ENCODE measurements around the gene REV1.
"Not testable (repeated sequence)": the region's sequence is repeated elsewhere in the genome, so short reads cannot be mapped to it uniquely, and the experiment has no call there.

REV1 gene

DNA sequence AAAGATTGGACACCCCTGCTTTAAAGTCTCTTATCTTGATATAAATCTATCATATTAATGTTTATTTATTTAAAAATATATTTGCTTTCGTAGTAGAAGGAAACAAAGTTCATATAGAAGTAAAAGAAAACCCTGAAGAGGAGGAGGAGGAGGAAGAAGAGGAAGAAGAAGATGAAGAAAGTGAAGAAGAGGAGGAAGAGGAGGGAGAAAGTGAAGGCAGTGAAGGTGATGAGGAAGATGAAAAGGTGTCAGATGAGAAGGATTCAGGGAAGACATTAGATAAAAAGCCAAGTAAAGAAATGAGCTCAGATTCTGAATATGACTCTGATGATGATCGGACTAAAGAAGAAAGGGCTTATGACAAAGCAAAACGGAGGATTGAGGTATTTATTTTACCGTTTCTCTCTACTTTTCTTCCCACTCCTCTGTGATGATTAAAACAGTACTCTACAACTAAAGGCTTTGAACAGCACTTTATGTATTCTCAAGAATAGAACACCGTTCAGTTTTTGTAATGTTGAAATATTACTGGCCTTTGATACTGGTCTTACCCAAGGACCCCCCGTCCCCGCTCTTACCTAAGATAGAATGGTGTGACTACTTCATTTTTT, 113.5 kb downstream of the REV1 start:
- H3K4me2 ChIP-seq (ENCODE audit: low read length): no peak overlapping the region
- H3K4me1 ChIP-seq (ENCODE audit: control insufficient read depth, insufficient read depth, low read length): no peaks in the 10 kb centered on the region
- H3K27me3 ChIP-seq (ENCODE audit: control insufficient read depth, insufficient read depth, low read length): no peaks in the 10 kb centered on the region
- no peak overlapping the region for H3K9ac ChIP-seq (ENCODE audit: low read depth, low read length)
- H3K9me3 ChIP-seq (replicated peaks; ENCODE audit: low read length): no peaks in the 10 kb centered on the region
- peaks cover 67% of the 10 kb centered on the region for H3K36me3 ChIP-seq (ENCODE audit: insufficient read depth, low read length)
- H3K4me3 ChIP-seq (ENCODE audit: low read length): no peak overlapping the region

DNA sequence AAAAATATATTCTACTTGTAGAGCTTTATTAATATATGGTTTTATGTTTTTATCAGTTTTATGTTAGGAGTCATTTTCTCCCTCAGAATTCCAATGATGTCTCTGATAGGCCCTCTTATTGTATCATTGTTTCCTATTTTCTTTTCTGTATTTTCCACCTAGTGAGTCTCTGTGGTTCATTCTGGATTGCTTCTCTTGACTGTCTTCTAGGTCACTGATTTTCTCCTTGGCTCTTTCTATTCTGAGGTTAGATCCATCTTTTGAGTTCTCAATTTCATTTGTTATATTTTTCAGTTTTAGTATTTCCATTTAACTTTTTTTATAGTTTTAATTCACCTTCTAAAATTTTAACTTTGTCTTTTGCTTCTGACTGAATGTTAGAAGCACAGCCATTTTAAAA, 115.1 kb downstream of the REV1 start:
- Histone ChIP-seq H3K4me3 (ENCODE audit: low read length) (no peak overlapping the region), H3K4me1 (ENCODE audit: control insufficient read depth, insufficient read depth, low read length) (no peaks in the 10 kb centered on the region), H3K36me3 (ENCODE audit: insufficient read depth, low read length) (peaks cover 64% of the 10 kb centered on the region), H3K9me3 (replicated peaks; ENCODE audit: low read length) (no peaks in the 10 kb centered on the region), H3K27me3 (ENCODE audit: control insufficient read depth, insufficient read depth, low read length) (no peaks in the 10 kb centered on the region), H3K9ac (ENCODE audit: low read depth, low read length) (no peak overlapping the region), H3K4me2 (ENCODE audit: low read length) (no peak overlapping the region)

DNA sequence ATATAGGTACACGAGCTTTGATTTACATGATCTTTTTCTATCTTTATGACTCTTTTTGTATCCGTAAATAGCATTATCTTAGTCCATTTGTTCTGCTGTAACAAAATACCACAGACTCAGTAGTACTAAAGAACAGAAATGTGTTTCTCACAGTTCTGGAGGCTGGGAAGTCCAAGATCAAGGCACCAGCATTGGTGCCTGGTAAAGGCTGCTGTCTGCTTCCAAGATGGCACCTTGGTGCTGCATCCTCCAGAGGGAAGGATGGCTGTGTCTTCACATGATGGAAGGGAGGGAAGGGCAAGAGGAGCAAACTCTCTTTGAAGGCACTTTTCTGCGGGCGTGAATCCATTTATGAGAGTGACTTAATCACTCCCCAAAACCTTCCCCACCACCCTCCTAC, 116.7 kb downstream of the REV1 start:
- no peaks in the 10 kb centered on the region for H3K9me3 ChIP-seq (replicated peaks; ENCODE audit: low read length)
- no peak overlapping the region for H3K9ac ChIP-seq (ENCODE audit: low read depth, low read length)
- H3K4me2 ChIP-seq (ENCODE audit: low read length): no peak overlapping the region
- peaks cover 64% of the 10 kb centered on the region for H3K36me3 ChIP-seq (ENCODE audit: insufficient read depth, low read length)
- no peaks in the 10 kb centered on the region for H3K27me3 ChIP-seq (ENCODE audit: control insufficient read depth, insufficient read depth, low read length)
- no peaks in the 10 kb centered on the region for H3K4me1 ChIP-seq (ENCODE audit: control insufficient read depth, insufficient read depth, low read length)
- H3K4me3 ChIP-seq (ENCODE audit: low read length): no peak overlapping the region

DNA sequence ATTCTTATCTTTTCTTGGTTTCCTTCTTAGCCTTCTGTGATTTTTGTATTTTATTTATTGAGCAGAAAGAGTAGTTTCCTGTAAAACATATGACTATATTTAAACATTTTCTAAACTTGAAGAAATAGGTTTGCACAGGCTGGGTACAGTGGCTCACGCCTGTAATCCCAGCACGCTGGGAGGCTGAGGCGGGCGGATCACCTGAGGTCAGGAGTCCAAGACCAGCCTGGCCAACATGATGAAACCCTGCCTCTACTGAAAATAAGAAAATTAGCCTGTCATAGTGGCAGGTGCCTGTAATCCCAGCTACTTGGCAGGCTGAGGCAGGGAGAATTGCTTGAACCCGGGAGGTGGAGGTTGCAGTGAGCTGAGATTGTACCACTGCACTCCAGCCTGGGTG, 121.0 kb downstream of the REV1 start:
- peaks cover 67% of the 10 kb centered on the region for H3K36me3 ChIP-seq (ENCODE audit: insufficient read depth, low read length)
- not testable (repeated sequence) for H3K27me3 ChIP-seq (ENCODE audit: control insufficient read depth, insufficient read depth, low read length); H3K4me2 ChIP-seq (ENCODE audit: low read length); H3K9ac ChIP-seq (ENCODE audit: low read depth, low read length); H3K9me3 ChIP-seq (replicated peaks; ENCODE audit: low read length); H3K4me1 ChIP-seq (ENCODE audit: control insufficient read depth, insufficient read depth, low read length); H3K4me3 ChIP-seq (ENCODE audit: low read length)

DNA sequence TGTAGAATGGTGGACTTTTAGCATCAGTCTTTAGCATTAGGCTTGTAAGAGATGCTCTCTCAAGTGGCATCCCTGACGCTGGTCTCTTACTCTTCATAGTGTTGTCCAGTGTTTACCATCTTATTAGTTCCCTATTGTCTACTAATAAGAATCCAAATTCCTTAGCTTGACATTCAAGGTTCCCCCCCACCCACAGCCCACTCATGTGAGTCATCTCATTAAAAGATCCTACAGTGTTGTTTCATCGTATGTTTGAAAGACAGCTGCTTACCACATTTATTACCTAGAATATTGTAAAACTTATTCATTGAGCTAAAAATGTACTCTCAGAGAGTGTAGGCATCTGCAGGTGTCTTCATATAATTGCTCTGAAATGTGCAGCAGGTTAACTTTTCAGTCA, 124.2 kb downstream of the REV1 start:
- Histone ChIP-seq H3K36me3 (ENCODE audit: insufficient read depth, low read length) (peaks cover 72% of the 10 kb centered on the region), H3K9ac (ENCODE audit: low read depth, low read length) (no peak overlapping the region), H3K4me1 (ENCODE audit: control insufficient read depth, insufficient read depth, low read length) (peaks cover 6% of the 10 kb centered on the region), H3K27me3 (ENCODE audit: control insufficient read depth, insufficient read depth, low read length) (no peaks in the 10 kb centered on the region), H3K4me3 (ENCODE audit: low read length) (no peak overlapping the region), H3K4me2 (ENCODE audit: low read length) (no peak overlapping the region), H3K9me3 (replicated peaks; ENCODE audit: low read length) (no peaks in the 10 kb centered on the region)

DNA sequence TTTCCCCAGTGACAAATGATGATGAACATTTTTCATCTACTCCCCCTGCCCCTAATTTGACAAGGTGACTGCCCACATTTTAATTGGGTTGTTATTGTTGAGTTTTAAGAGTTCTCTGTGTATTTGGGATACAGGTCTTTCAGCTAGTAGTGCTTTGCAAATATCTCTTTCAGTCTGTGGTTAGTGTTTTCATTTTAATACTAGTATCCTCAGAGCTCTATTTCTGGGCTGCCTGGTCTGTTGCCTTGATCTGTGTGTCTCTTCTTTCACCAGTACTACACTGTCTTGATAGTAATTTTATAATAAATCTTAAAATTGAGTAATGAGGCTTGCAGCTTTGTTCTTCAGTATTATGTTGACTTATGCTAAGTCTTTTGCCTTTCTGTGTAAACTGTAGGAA, 133.0 kb downstream of the REV1 start:
- H3K4me3 ChIP-seq (ENCODE audit: low read length): no peak overlapping the region
- H3K4me1 ChIP-seq (ENCODE audit: control insufficient read depth, insufficient read depth, low read length): no peaks in the 10 kb centered on the region
- H3K36me3 ChIP-seq (ENCODE audit: insufficient read depth, low read length): peaks cover 6% of the 10 kb centered on the region
- no peaks in the 10 kb centered on the region for H3K9me3 ChIP-seq (replicated peaks; ENCODE audit: low read length)
- H3K4me2 ChIP-seq (ENCODE audit: low read length): no peak overlapping the region
- H3K27me3 ChIP-seq (ENCODE audit: control insufficient read depth, insufficient read depth, low read length): no peaks in the 10 kb centered on the region
- H3K9ac ChIP-seq (ENCODE audit: low read depth, low read length): no peak overlapping the region

DNA sequence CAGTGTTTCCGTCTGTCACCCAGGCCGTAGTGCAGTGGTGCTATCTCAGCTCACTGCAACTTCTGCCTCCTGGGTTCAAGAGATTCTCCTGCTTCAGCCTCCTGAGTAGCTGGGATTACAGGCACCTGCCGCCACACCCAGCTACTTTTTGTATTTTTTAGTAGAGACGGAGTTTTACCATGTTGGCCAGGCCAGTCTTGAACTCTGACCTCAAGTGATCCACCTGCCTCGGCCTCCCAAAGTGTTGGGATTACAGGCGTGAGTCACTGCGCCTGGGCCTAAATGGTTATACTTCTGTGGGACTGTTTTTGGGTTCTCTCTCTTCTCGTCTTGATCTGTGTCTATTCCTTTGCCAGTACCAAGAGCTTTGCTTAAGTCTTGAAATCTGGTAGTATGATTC, 135.0 kb downstream of the REV1 start:
- not testable (repeated sequence) for H3K9me3 ChIP-seq (replicated peaks; ENCODE audit: low read length); H3K4me1 ChIP-seq (ENCODE audit: control insufficient read depth, insufficient read depth, low read length); H3K4me3 ChIP-seq (ENCODE audit: low read length); H3K36me3 ChIP-seq (ENCODE audit: insufficient read depth, low read length); H3K4me2 ChIP-seq (ENCODE audit: low read length); H3K27me3 ChIP-seq (ENCODE audit: control insufficient read depth, insufficient read depth, low read length); H3K9ac ChIP-seq (ENCODE audit: low read depth, low read length)

DNA sequence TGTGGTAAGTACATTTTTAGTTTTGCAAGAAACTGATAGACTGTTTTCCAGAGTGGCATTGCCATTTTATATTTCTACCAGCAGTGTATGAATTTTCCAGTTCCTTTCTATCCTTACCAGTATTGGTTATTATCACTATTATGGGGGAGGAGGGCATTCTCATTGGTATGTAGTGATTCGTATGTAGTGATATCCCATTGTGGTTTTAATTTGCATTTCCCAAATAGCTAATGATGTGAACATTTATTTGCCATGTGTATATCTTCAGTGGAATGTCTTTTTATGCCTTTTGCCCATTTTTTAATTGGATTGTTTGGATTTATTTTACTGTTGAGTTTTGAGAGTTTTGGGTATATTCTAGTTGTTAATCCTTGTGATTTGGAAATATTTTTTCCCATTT, 135.7 kb downstream of the REV1 start:
- no peaks in the 10 kb centered on the region for H3K4me1 ChIP-seq (ENCODE audit: control insufficient read depth, insufficient read depth, low read length)
- no peaks in the 10 kb centered on the region for H3K9me3 ChIP-seq (replicated peaks; ENCODE audit: low read length)
- H3K27me3 ChIP-seq (ENCODE audit: control insufficient read depth, insufficient read depth, low read length): no peaks in the 10 kb centered on the region
- no peak overlapping the region for H3K4me2 ChIP-seq (ENCODE audit: low read length)
- H3K4me3 ChIP-seq (ENCODE audit: low read length): no peak overlapping the region
- no peak overlapping the region for H3K9ac ChIP-seq (ENCODE audit: low read depth, low read length)
- H3K36me3 ChIP-seq (ENCODE audit: insufficient read depth, low read length): no peaks in the 10 kb centered on the region

All from skeletal muscle satellite cell (primary cell).